Measurements from ENCODE around the gene TMEM132C. TPM values are rescaled to one million over a fixed set of nuclear protein-coding genes. Genes with fewer than 3 reads are reported as not detected.

Gene TMEM132C
- total RNA-seq, 1 experiment from 2014 or later = not detected

DNA sequence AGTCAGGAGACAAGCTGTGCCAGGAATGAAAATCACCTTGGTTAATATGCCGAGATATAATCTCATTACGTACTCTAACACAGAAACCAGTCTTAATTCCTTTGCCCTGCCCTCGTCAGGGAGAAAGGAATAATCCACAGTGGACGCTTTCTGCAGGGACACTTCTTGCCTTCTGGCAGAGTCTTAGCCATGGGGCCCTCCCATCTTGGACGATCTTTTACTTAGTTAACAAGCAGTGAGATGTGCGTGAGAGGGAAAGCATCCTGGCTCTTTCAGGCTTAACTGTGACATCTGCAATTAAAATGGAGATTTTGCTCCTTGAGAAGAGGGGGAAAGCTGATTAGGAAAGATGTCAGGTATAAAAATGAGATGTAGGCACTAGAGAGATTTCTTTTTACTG, 246.4 kb downstream of the TMEM132C start:
- DNase-seq = no peak
- TF ChIP-seq, protein P1, sequence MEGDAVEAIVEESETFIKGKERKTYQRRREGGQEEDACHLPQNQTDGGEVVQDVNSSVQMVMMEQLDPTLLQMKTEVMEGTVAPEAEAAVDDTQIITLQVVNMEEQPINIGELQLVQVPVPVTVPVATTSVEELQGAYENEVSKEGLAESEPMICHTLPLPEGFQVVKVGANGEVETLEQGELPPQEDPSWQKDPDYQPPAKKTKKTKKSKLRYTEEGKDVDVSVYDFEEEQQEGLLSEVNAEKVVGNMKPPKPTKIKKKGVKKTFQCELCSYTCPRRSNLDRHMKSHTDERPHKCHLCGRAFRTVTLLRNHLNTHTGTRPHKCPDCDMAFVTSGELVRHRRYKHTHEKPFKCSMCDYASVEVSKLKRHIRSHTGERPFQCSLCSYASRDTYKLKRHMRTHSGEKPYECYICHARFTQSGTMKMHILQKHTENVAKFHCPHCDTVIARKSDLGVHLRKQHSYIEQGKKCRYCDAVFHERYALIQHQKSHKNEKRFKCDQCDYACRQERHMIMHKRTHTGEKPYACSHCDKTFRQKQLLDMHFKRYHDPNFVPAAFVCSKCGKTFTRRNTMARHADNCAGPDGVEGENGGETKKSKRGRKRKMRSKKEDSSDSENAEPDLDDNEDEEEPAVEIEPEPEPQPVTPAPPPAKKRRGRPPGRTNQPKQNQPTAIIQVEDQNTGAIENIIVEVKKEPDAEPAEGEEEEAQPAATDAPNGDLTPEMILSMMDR (IDR thresholded peaks at IDR 0.05; ENCODE audit: unreplicated experiment) = no peak
- H3K4me3 Mint-ChIP-seq (ENCODE audit: low read depth, unreplicated experiment) = no peak overlapping the region
- intact Hi-C loops (cut with micrococcal nuclease; ENCODE audit: unreplicated experiment) = no loop called here
- CTCF ChIA-PET = no interaction called here
- peaks cover 15% of the 10 kb centered on the region for H3K9me3 Mint-ChIP-seq (ENCODE audit: low read depth, unreplicated experiment)
- H3K27ac Mint-ChIP-seq (ENCODE audit: unreplicated experiment) = no peak overlapping the region
- BruUV-seq (replicated peaks) = no TSS peak
- no peaks in the 10 kb centered on the region for H3K27me3 Mint-ChIP-seq (ENCODE audit: unreplicated experiment)
- no peaks in the 10 kb centered on the region for H3K36me3 Mint-ChIP-seq (ENCODE audit: insufficient read depth, unreplicated experiment)
- H3K4me1 Mint-ChIP-seq (ENCODE audit: low read depth, unreplicated experiment) = no peaks in the 10 kb centered on the region

DNA sequence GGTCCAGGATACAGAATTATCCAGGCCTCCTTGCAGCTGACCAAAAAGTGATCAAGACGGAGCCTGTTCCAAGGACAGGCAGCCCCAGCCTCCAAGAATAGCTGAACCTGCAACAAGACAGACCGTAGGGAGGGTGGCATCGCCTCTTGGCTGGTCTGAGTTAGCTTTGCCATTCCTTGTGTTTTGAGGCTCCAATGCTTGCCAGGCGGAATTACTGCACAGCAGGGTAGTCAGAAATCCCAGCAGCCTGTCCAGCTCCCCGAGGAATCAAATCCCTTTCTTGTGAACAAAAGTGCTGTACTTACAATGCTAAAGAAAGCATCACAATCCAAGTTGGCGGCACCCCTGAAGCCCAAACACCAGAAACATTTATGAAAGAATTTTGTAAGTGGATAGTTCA, 246.9 kb downstream of the TMEM132C start:
- H3K4me1 Mint-ChIP-seq (ENCODE audit: low read depth, unreplicated experiment) = no peaks in the 10 kb centered on the region
- no peaks in the 10 kb centered on the region for H3K27me3 Mint-ChIP-seq (ENCODE audit: unreplicated experiment)
- H3K9me3 Mint-ChIP-seq (ENCODE audit: low read depth, unreplicated experiment) = peaks cover 15% of the 10 kb centered on the region
- DNase-seq = no peak
- H3K4me3 Mint-ChIP-seq (ENCODE audit: low read depth, unreplicated experiment) = no peak overlapping the region
- no peak overlapping the region for H3K27ac Mint-ChIP-seq (ENCODE audit: unreplicated experiment)
- BruUV-seq (replicated peaks) = no TSS peak
- CTCF ChIA-PET = no interaction called here
- H3K36me3 Mint-ChIP-seq (ENCODE audit: insufficient read depth, unreplicated experiment) = no peaks in the 10 kb centered on the region
- intact Hi-C loops (cut with micrococcal nuclease; ENCODE audit: unreplicated experiment) = no loop called here
- TF ChIP-seq, protein P1 (IDR thresholded peaks at IDR 0.05; ENCODE audit: unreplicated experiment) = no peak

DNA sequence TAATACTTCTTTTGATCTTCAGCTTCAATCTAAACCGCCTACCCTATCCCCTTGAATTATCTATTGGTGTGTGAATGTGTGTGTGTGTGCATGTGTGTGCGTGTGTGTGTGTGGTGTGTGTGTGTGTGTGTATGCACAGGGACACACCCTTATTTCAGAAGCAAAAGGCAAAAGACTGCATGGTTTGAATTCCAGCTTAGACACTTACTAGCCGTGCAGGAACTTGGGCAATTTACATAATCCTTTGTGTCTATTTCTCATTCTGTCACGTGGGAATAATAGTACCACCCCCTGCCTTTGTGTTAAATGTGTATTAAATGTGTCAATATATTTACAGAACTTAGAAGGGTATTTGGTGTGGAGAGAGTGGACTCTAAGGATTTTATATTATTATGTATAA, 251.7 kb downstream of the TMEM132C start:
- no peaks in the 10 kb centered on the region for H3K4me1 Mint-ChIP-seq (ENCODE audit: low read depth, unreplicated experiment)
- no peak overlapping the region for H3K4me3 Mint-ChIP-seq (ENCODE audit: low read depth, unreplicated experiment)
- H3K27me3 Mint-ChIP-seq (ENCODE audit: unreplicated experiment) = no peaks in the 10 kb centered on the region
- CTCF ChIA-PET = no interaction called here
- H3K9me3 Mint-ChIP-seq (ENCODE audit: low read depth, unreplicated experiment) = peaks cover 15% of the 10 kb centered on the region
- H3K36me3 Mint-ChIP-seq (ENCODE audit: insufficient read depth, unreplicated experiment) = no peaks in the 10 kb centered on the region
- intact Hi-C loops (cut with micrococcal nuclease; ENCODE audit: unreplicated experiment) = no loop called here
- no peak for DNase-seq
- BruUV-seq (replicated peaks) = no TSS peak
- TF ChIP-seq, protein P1 (IDR thresholded peaks at IDR 0.05; ENCODE audit: unreplicated experiment) = no peak
- H3K27ac Mint-ChIP-seq (ENCODE audit: unreplicated experiment) = no peak overlapping the region

DNA sequence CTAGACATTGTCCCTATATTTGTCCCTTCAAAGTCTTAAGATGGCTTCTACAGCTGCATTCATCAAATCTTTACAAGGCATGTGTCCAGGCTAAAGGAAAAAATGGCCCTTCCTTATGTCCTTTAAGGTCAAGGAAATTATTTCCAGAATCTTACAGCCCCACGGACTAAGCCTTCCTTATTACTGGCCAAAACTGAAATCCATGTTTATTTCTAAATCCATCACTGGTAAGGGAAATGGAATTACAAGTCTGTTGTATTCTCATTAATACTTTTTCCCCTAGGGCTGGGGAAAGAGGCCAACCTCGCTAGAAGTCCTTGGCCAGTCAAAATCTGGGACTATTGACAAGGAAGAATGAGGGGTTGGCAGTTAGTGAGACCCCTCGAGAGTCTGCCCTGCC, 252.5 kb downstream of the TMEM132C start:
- Mint-ChIP-seq H3K9me3 (ENCODE audit: low read depth, unreplicated experiment) (peaks cover 13% of the 10 kb centered on the region), H3K4me1 (ENCODE audit: low read depth, unreplicated experiment) (no peaks in the 10 kb centered on the region), H3K36me3 (ENCODE audit: insufficient read depth, unreplicated experiment) (no peaks in the 10 kb centered on the region), H3K27me3 (ENCODE audit: unreplicated experiment) (no peaks in the 10 kb centered on the region), H3K27ac (ENCODE audit: unreplicated experiment) (no peak overlapping the region), H3K4me3 (ENCODE audit: low read depth, unreplicated experiment) (no peak overlapping the region)
- TF ChIP-seq, protein P1 (IDR thresholded peaks at IDR 0.05; ENCODE audit: unreplicated experiment) = no peak
- no TSS peak for BruUV-seq (replicated peaks)
- intact Hi-C loops (cut with micrococcal nuclease; ENCODE audit: unreplicated experiment) = no loop called here
- CTCF ChIA-PET = no interaction called here
- DNase-seq = no peak

DNA sequence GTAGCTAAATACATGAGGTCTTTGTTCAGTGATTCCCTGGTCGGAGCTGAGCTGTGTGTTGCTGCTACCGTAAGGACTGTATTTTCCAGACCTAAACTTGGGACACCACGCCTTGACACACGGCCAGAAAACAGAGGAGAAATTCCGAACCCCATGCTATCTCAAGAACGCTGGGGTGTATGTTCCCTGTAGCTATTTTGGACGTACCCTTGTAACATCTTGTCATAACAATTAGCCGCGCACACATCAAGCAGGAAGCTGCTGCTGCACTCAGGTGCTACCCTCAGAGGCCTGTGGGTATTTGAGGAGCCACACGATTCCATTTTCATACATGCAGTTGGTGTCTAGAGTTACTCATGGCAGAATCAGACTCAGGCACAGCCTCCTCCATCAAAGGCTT, 255.0 kb downstream of the TMEM132C start:
- no TSS peak for BruUV-seq (replicated peaks)
- Mint-ChIP-seq H3K4me1 (ENCODE audit: low read depth, unreplicated experiment) (no peaks in the 10 kb centered on the region), H3K27ac (ENCODE audit: unreplicated experiment) (no peak overlapping the region), H3K27me3 (ENCODE audit: unreplicated experiment) (no peaks in the 10 kb centered on the region), H3K36me3 (ENCODE audit: insufficient read depth, unreplicated experiment) (no peaks in the 10 kb centered on the region), H3K9me3 (ENCODE audit: low read depth, unreplicated experiment) (peaks cover 17% of the 10 kb centered on the region), H3K4me3 (ENCODE audit: low read depth, unreplicated experiment) (no peak overlapping the region)
- DNase-seq = no peak
- CTCF ChIA-PET = no interaction called here
- TF ChIP-seq, protein P1 (IDR thresholded peaks at IDR 0.05; ENCODE audit: unreplicated experiment) = no peak
- intact Hi-C loops (cut with micrococcal nuclease; ENCODE audit: unreplicated experiment) = no loop called here
